Right forelimb (tissue), 1 donor: Measurements from ENCODE around the gene ZSCAN5C.
"Not testable (repeated sequence)": the region's sequence is repeated elsewhere in the genome, so short reads cannot be mapped to it uniquely, and the experiment has no call there.

Experiments
- DNase-seq: peaks from one replicate; pipeline ENCODE4 v3.0.0-alpha.2; 2018

Gene ZSCAN5C

DNA sequence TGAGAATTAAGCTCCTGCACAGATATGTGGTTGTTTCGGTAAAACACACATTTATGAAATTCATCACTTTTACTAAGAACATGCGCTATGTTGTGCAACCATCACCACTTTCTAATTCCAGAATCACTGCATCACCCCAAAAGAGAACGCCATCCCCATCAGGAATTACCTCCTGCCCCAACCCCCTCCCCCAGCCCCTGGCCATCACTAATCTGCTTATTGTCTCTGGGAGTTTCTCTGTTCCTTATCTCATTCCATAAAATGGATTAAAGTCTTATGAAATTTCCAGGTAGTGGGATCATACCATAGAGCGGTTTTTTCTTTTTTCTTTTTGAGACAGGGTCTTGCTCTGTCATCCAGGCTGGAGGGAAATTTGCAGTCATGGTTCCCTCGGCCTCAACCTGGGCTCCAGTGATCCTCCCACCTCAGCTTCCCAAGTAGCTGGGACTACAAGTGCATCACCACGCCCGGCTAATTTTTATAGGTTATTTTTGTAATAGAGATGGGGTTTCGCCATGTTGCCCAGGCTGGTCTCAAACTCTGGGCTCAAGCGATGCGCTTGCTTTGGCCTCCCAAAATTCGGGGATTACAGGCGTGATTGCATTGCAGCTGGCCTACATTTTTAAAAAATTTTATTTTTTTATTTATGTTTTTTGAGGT lies 8.0 kb upstream of the ZSCAN5C start:
- no peak for DNase-seq

- DNase-seq: not testable (repeated sequence)
These were observed 4.4 kb upstream of the ZSCAN5C start, which contains the start of gene ZSCAN5B for GRCh38 chr19:56197646-56198045. Gene ZSCAN5B, minus strand, starts transcription at chr19:56197783. Its CDS starts 4,731 bp downstream, at chr19:56193052.

DNA sequence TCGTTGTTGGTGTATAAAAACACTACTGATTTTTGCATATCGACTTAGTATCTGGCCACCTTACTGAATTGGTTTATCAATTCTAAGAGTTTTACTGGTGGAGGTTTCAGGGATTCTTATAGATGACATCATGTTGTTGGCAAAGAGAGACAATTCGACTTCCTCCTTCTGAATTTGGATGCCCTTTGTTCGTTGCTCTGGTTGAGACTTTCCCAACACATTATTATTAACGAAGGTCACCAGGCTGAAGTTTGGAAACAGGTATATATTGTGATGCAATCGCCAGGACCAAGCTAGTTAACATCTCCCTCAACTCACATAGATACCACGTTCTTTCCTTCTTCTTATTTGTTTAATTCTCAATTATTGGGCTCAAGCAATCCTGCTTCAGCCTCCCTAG lies 2.4 kb upstream of the ZSCAN5C start:
- DNase-seq: no peak

DNA sequence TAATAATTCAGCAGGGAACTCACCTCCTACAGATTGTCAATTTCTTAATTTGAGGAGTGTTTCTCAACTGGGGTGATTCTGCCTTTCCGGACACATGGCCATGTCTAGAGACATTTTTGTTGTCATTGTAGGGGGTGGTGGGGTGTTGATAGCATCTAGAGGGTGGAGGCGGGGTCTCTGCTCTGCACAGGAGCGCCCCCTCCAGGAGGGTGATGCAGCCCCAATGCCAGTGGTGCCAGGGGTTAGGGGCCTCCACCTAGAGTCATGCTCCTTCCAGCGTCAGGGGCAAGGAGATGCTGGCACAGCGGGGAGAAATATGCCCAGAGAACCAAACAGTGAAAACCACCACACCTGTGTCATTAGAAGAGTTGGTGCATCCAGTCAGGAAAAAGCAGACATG lies 5.5 kb downstream of the ZSCAN5C start:
- not testable (repeated sequence) for DNase-seq

- no peak for DNase-seq
These were observed 7.0 kb downstream of the ZSCAN5C start for GRCh38 chr19:56209091-56209490.

GRCh38 chr19:56210036-56210435 lies 8.0 kb downstream of the ZSCAN5C start:
- not testable (repeated sequence) for DNase-seq

GRCh38 chr19:56211718-56212117 lies 9.6 kb downstream of the ZSCAN5C start:
- no peak for DNase-seq

DNA sequence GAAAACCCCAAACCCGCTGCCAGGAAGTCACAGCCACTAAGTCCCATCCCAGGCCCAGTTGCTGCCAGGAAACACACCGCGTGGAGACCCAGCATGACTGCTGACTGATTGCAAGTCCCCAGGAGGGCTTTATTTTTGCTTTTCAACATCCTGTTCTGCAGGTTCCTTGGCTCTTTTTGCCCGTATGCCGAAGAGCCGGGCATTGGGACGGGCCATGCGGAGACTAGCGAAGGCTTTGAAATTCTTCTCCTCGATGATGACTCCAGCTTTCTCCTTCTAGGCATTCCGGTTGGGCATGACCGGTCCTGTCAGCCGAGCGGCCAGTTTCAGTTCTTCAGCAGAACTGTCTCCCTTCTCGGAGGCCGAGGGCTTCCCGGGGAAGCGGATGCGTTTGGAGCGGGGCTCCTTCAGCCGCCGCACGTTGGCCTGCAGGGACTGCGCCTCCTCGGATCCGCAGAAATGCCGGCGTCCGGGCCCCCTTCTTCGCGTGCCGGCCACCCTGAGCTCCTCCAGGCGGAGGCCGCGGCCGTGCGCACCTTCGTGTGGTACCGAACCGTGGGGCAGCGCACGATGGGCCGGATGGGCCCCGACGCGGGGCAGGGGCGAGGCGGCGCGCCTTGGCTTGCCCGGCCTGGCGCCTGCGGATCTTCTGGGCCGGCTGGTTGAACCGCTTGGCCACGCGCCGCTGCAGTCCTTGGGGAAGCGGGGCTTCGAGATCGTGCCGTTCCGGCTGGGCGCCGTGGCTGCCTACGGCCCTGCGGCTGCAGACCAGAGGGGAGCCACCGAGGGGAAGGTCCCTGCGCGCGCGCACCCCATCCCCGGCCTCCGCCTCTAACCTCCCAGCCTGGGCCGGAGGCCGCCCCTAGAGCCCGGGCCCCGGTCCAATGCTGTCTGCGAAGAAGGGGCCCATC lies 15.2 kb downstream of the ZSCAN5C start:
- DNase-seq: peak; percentile 52

DNA sequence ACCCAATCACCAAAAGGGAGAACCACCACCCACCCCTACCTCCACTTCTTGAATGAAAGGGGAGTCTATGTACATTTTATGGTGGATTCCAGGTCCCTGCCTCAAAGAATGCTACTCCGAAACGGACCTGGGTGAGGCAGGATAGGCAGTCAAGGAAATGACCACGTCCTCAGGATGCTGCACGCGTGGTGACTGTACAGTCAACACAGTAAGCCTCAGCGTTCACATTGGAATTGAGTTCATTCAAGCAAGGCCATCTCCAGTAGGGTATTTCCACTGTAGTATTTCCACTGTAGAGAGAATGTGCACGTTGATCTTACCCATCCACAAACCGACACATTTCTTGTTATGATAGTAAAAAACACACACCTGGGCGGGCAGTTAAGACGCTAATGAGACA lies 16.9 kb downstream of the ZSCAN5C start:
- no peak for DNase-seq

GRCh38 chr19:56221442-56221841 lies 19.4 kb downstream of the ZSCAN5C start:
- DNase-seq: not testable (repeated sequence)

DNA sequence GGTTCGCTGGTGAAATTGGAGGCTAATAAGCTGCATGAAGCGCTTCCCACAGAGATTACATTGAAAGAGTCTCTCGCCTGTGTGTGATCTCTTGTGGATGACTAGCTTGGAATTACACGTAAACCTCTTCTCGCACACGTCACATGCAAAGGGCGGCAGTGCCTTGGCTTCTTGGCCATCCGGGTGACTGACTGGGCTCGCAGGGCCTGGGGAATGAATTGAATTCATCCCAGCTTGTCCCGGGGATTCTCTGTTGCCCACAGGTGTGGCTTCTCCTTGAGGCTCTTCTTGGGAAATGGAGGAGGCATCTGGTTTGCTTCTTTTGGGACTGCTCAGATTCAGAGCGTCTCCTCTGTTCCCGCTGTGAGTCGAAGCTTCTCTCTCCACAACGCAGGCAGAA lies 19.8 kb downstream of the ZSCAN5C start:
- no peak for DNase-seq

DNA sequence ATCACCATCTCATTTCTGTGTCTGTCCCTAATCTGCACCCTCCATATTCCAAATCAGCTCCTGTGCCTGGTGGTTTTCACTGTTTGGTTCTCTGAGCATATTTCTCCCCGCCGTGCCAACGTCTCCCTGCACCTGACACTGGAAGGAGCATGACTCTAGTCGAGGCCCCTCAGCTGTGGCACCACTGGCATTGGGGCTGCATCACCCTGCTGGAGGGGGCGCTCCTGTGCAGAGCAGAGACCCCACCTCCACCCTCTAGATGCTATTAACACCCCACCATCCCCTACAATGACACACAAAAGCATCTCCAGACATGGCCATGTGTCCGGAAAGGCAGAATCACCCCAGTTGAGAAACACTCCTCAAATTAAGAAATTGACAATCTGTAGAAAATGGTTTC lies 20.8 kb downstream of the ZSCAN5C start:
- no peak for DNase-seq

GRCh38 chr19:56223481-56223880 lies 21.4 kb downstream of the ZSCAN5C start:
- no peak for DNase-seq

GRCh38 chr19:56245121-56245740 lies 43.2 kb downstream of the ZSCAN5C start:
- DNase-seq: no peak

- not testable (repeated sequence) for DNase-seq
These were observed 43.7 kb downstream of the ZSCAN5C start for GRCh38 chr19:56245764-56246163.

DNA sequence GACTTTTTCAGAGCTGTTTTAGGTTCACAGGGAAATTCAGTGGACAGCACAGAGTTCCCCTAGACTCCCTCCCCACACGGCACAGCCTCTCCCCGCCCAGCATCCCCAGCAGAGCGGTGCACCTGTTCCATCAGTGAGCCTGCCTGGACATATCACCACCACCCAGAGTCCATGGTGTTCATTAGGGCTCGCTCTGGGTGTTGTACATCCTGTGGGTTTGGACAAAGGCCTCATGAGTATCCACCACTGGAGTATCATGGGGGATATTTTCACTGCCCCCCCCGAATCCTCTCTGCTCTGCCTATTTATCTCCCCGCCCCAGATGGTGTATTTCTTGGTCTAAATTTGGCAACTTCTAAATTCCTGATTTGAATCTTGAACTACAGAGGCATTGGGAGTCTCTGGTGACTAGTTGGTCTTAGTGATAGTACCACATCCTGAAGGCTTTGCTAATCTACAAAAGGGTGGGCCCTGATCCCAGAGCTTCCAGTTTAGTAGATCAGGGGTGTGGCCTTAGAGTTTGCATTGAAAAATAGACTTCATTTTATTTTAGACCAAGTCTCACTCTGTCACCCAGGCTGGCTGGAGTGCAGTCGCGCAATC lies 46.8 kb downstream of the ZSCAN5C start:
- DNase-seq: not testable (repeated sequence)

DNA sequence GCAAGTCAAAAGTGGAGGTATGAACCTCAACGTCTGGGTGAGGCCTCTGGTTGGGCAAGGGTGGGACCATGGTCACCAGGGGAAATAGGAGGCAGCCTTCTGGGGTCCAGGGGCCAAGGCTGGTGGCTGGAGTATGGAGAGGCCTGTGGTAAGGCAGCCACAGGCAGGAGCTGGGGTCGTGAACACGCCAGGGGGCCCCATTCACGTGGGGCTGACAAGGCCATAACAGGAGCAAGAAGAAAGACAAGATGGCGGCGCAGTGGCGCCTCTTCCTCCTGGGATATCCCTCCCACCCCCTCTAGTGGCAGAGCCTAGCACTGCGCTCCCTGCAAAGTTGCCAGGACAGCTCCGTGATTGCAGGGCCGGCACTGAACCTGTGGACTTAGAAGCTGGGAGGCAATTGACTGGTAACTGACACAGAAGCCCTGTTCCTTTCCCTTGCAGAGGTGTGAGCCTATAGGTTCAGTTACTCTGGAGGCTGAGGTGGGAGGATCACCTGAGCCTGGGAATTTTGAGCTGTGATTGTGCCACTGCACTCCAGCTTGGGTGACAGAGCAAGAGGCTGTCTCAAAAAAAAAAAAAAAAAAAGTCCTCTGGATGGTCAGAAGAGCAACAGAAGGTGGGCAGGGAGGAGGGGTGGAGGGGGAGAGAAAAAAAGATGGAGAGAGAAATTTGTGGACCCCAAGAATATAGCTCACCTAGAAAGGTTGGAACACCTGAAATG lies 50.8 kb downstream of the ZSCAN5C start:
- peak; percentile 74 for DNase-seq

- DNase-seq: no peak
These were observed 51.7 kb downstream of the ZSCAN5C start for GRCh38 chr19:56253737-56254136.

DNA sequence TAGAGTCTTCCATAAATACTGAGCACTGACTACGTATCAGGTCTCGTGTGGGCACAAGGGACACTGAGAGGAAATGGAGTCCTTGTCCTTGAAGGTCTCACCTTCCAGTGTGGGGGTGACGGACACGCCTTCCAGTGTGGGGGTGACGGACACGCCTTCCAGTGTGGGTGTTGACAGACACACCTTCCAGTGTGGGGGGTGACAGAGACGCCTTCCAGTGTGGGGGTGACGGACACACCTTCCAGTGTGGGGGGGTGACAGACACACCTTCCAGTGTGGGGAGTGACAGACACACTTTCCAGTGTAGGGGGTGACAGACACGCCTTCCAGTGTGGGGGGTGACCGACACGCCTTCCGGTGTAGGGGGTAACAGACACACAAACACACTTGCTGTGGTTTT lies 56.2 kb downstream of the ZSCAN5C start:
- no peak for DNase-seq
